ENCODE data around the gene CDC27.

CDC27 gene

GRCh38 chr17:47209499-47209898 lies 20.4 kb upstream of the CDC27 start:
- Histone ChIP-seq H3K4me3 (ENCODE audit: severe bottlenecking) (no peak overlapping the region), H3K36me3 (ENCODE audit: low read depth) (no peaks in the 10 kb centered on the region), H3K27me3 (ENCODE audit: insufficient read depth, poor library complexity, severe bottlenecking) (no peaks in the 10 kb centered on the region), H3K4me1 (ENCODE audit: insufficient read depth, poor library complexity, severe bottlenecking) (no peaks in the 10 kb centered on the region), H3K9me3 (ENCODE audit: severe bottlenecking) (no peaks in the 10 kb centered on the region), H3K27ac (ENCODE audit: poor library complexity, severe bottlenecking) (no peak overlapping the region)
- ATAC-seq (ENCODE audit: low read depth): no peak
- DNase-seq (ENCODE audit: low spot score): no peak
- TF ChIP-seq CTCF (IDR thresholded peaks at IDR 0.05; ENCODE audit: poor library complexity, severe bottlenecking): no peak

- H3K9me3 ChIP-seq (ENCODE audit: severe bottlenecking): no peaks in the 10 kb centered on the region
- no peak for TF ChIP-seq CTCF (IDR thresholded peaks at IDR 0.05; ENCODE audit: poor library complexity, severe bottlenecking)
- H3K36me3 ChIP-seq (ENCODE audit: low read depth): no peaks in the 10 kb centered on the region
- DNase-seq (ENCODE audit: low spot score): no peak
- no peak within 1 kb of the TSS for H3K4me3 ChIP-seq (ENCODE audit: severe bottlenecking)
- ATAC-seq (ENCODE audit: low read depth): no peak
- H3K27ac ChIP-seq (ENCODE audit: poor library complexity, severe bottlenecking): no peak within 1 kb of the TSS
- no peaks in the 10 kb centered on the region for H3K4me1 ChIP-seq (ENCODE audit: insufficient read depth, poor library complexity, severe bottlenecking)
- H3K27me3 ChIP-seq (ENCODE audit: insufficient read depth, poor library complexity, severe bottlenecking): no peaks in the 10 kb centered on the region
Measured at GRCh38 chr17:47208744-47209488, 19.8 kb upstream of the CDC27 start, which contains the start of gene MYL4. Gene MYL4 (plus strand): TSS chr17:47209348. CDS start chr17:47209423, 75 bp downstream.

GRCh38 chr17:47207143-47208067 lies 18.3 kb upstream of the CDC27 start:
- Histone ChIP-seq H3K27me3 (ENCODE audit: insufficient read depth, poor library complexity, severe bottlenecking) (no peaks in the 10 kb centered on the region), H3K4me1 (ENCODE audit: insufficient read depth, poor library complexity, severe bottlenecking) (no peaks in the 10 kb centered on the region), H3K36me3 (ENCODE audit: low read depth) (no peaks in the 10 kb centered on the region), H3K4me3 (ENCODE audit: severe bottlenecking) (no peak overlapping the region), H3K9me3 (ENCODE audit: severe bottlenecking) (no peaks in the 10 kb centered on the region), H3K27ac (ENCODE audit: poor library complexity, severe bottlenecking) (no peak overlapping the region)
- TF ChIP-seq CTCF (IDR thresholded peaks at IDR 0.05; ENCODE audit: poor library complexity, severe bottlenecking): no peak
- ATAC-seq (ENCODE audit: low read depth) (no peak), DNase-seq (ENCODE audit: low spot score) (no peak)

- H3K4me3 ChIP-seq (ENCODE audit: severe bottlenecking): no peak overlapping the region
- no peaks in the 10 kb centered on the region for H3K27me3 ChIP-seq (ENCODE audit: insufficient read depth, poor library complexity, severe bottlenecking)
- H3K27ac ChIP-seq (ENCODE audit: poor library complexity, severe bottlenecking): no peak overlapping the region
- DNase-seq (ENCODE audit: low spot score) (no peak), ATAC-seq (ENCODE audit: low read depth) (peak; percentile 73)
- H3K36me3 ChIP-seq (ENCODE audit: low read depth): no peaks in the 10 kb centered on the region
- H3K9me3 ChIP-seq (ENCODE audit: severe bottlenecking): no peaks in the 10 kb centered on the region
- no peaks in the 10 kb centered on the region for H3K4me1 ChIP-seq (ENCODE audit: insufficient read depth, poor library complexity, severe bottlenecking)
- no peak for TF ChIP-seq CTCF (IDR thresholded peaks at IDR 0.05; ENCODE audit: poor library complexity, severe bottlenecking)
Measured at GRCh38 chr17:47205419-47205963, 16.4 kb upstream of the CDC27 start.

Data from RWPE2 (cell line).